ENCODE results near the gene PTPN3. TPM values are rescaled to one million over a fixed set of nuclear protein-coding genes. Genes with fewer than 3 reads are reported as not detected.

PTPN3 gene
- total and polyA plus RNA-seq, 2 experiments from 2014 or later, result 1.4 to 2.6 TPM

DNA sequence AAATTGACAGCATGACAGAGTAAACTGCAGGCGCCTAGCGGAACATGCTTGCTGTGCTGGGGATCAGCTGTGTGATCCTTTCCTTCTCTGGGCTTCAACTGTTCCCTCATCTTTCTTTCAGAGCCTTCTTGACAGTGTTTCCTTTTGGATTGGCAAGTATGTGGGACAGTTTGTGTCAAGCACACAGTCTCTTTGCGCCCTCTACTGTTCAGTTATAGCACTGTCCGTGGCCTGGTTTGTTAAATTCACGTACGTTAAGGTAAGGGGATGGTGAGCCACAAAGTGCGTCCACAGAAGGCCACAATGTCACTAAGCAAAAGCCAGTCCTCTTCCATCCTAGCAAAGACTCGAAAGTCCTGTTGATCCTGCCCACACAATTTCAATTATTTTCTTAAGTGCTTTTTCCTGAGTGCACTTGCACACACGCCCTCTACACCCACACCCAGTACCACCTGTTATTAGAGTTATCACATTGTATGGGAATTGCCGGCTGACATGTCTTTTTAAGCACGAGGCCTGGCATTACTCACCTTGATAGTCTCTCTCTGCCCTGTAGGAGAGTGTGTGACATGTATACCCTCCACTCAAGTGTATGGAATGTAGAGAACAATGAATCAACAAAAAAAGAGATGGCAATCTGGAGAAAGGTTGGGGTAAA is 22.5 kb upstream of the PTPN3 start:
- DNase-seq (ENCODE audit: low spot score), result peak; percentile 93
- TF ChIP-seq, protein P1, sequence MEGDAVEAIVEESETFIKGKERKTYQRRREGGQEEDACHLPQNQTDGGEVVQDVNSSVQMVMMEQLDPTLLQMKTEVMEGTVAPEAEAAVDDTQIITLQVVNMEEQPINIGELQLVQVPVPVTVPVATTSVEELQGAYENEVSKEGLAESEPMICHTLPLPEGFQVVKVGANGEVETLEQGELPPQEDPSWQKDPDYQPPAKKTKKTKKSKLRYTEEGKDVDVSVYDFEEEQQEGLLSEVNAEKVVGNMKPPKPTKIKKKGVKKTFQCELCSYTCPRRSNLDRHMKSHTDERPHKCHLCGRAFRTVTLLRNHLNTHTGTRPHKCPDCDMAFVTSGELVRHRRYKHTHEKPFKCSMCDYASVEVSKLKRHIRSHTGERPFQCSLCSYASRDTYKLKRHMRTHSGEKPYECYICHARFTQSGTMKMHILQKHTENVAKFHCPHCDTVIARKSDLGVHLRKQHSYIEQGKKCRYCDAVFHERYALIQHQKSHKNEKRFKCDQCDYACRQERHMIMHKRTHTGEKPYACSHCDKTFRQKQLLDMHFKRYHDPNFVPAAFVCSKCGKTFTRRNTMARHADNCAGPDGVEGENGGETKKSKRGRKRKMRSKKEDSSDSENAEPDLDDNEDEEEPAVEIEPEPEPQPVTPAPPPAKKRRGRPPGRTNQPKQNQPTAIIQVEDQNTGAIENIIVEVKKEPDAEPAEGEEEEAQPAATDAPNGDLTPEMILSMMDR (conservative IDR thresholded peaks at IDR 0.05; ENCODE audit: low read depth in 2 of 2), result peak; percentile 96 to 99
- TF ChIP-seq ZNF331 (CRISPR knock-in tag; IDR thresholded peaks at IDR 0.05; ENCODE audit: low read depth), result no peak
- Histone ChIP-seq H3F3A (replicated peaks; ENCODE audit: low read depth) (no peaks in the 10 kb centered on the region), H3K9me2 (ENCODE audit: insufficient read depth) (0 out of 2 replicates have a peak, but pooled peaks cover 3% of the 10 kb centered on the region), H3K4me1 (ENCODE audit: insufficient read depth) (no peaks in the 10 kb centered on the region), H4K20me1 (replicated peaks; ENCODE audit: insufficient read depth) (no peaks in the 10 kb centered on the region), H3K4me2 (no peak overlapping the region), H3K27me3 (ENCODE audit: insufficient read depth) (no peaks in the 10 kb centered on the region), H3K4me3 (no peak overlapping the region), H2AFZ (no peak overlapping the region), H3K79me2 (replicated peaks; ENCODE audit: insufficient read depth) (no peaks in the 10 kb centered on the region), H3K36me3 (ENCODE audit: insufficient read depth) (no peaks in the 10 kb centered on the region), H3K27ac (ENCODE audit: low read depth) (no peak overlapping the region)
- Mint-ChIP-seq H3K27ac (no peak overlapping the region), H3K4me3 (no peak overlapping the region), H3K4me1 (no peaks in the 10 kb centered on the region), H3K9me3 (no peaks in the 10 kb centered on the region), H3K27me3 (ENCODE audit: insufficient read depth, low read depth, poor library complexity) (no peaks in the 10 kb centered on the region), H3K36me3 (ENCODE audit: low read depth) (no peaks in the 10 kb centered on the region)
- peak; percentile 97 for ATAC-seq

GRCh38 chr9:109519366-109519765 is 21.3 kb upstream of the PTPN3 start:
- H3K36me3 Mint-ChIP-seq (ENCODE audit: low read depth), result no peaks in the 10 kb centered on the region
- Histone ChIP-seq H2AFZ (no peak overlapping the region), H4K20me1 (replicated peaks; ENCODE audit: insufficient read depth) (no peaks in the 10 kb centered on the region), H3K4me3 (no peak overlapping the region), H3F3A (replicated peaks; ENCODE audit: low read depth) (no peaks in the 10 kb centered on the region), H3K27ac (ENCODE audit: low read depth) (no peak overlapping the region), H3K4me2 (no peak overlapping the region), H3K27me3 (ENCODE audit: insufficient read depth) (no peaks in the 10 kb centered on the region), H3K4me1 (ENCODE audit: insufficient read depth) (no peaks in the 10 kb centered on the region), H3K9me2 (ENCODE audit: insufficient read depth) (0 out of 2 replicates have a peak, but pooled peaks cover 3% of the 10 kb centered on the region), H3K79me2 (replicated peaks; ENCODE audit: insufficient read depth) (no peaks in the 10 kb centered on the region), H3K36me3 (ENCODE audit: insufficient read depth) (no peaks in the 10 kb centered on the region)
- TF ChIP-seq NANOG (IDR thresholded peaks at IDR 0.05; ENCODE audit: borderline replicate concordance), result no peak
- H3K4me3 Mint-ChIP-seq, result no peak overlapping the region
- no peaks in the 10 kb centered on the region for H3K9me3 Mint-ChIP-seq
- DNase-seq (ENCODE audit: low spot score) (no peak), ATAC-seq (no peak)
- H3K27ac Mint-ChIP-seq, result no peak overlapping the region
- H3K27me3 Mint-ChIP-seq (ENCODE audit: insufficient read depth, low read depth, poor library complexity), result no peaks in the 10 kb centered on the region
- no peaks in the 10 kb centered on the region for H3K4me1 Mint-ChIP-seq

DNA sequence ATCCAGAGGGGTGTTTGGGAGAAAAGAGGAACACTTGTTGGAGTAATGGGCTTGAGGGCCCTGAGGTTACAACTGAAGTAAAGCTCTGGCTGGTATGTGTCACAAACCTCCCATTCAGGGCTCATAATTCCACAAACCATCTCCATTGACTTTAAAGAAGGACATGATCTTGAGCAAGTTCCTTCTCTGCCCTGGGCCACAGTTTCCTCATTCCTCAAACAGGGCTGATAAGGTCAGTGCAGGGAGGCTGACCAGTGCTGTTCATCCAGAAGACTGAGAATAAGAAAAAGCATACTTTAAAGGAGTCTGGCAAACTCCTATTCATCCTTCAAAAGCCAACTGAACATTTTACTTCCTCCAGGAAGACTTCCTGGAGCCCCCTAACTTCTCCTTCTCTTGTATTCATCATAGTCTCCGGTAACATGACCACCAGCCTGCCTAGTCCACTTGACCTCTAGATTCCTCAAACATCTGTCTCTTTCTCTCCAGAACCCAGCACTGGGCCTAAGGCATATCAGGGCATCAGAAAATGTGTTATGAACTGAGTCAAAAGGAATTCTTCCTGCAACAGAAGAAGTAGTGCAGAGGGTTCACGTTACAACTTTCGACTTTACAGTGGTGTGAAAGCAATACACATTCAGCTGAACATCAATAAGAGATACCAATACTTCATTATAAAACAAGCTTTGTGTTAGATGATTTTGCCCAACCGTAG is 20.7 kb upstream of the PTPN3 start:
- ATAC-seq, result no peak
- H3K4me2 ChIP-seq, result no peak overlapping the region
- H3K27me3 Mint-ChIP-seq (ENCODE audit: insufficient read depth, low read depth, poor library complexity), result no peaks in the 10 kb centered on the region
- TF ChIP-seq POLR2AphosphoS5 (IDR thresholded peaks at IDR 0.05; ENCODE audit: low read depth) (no peak), NANOG (IDR thresholded peaks at IDR 0.05; ENCODE audit: borderline replicate concordance) (no peak), CREB1 (CRISPR knock-in tag; IDR thresholded peaks at IDR 0.05; ENCODE audit: low read depth) (no peak), EZH2 (IDR thresholded peaks at IDR 0.05; ENCODE audit: low read depth, unreplicated experiment) (no peak), EZH2phosphoT487 (IDR thresholded peaks at IDR 0.05; ENCODE audit: unreplicated experiment) (no peak), JUNB (IDR thresholded peaks at IDR 0.05; ENCODE audit: unreplicated experiment) (no peak), ZNF114 (CRISPR knock-in tag; IDR thresholded peaks at IDR 0.05) (no peak)
- TF ChIP-seq, protein P1 (conservative IDR thresholded peaks at IDR 0.05; ENCODE audit: low read depth in 2 of 2), result no peak
- TF ChIP-seq, protein P2, sequence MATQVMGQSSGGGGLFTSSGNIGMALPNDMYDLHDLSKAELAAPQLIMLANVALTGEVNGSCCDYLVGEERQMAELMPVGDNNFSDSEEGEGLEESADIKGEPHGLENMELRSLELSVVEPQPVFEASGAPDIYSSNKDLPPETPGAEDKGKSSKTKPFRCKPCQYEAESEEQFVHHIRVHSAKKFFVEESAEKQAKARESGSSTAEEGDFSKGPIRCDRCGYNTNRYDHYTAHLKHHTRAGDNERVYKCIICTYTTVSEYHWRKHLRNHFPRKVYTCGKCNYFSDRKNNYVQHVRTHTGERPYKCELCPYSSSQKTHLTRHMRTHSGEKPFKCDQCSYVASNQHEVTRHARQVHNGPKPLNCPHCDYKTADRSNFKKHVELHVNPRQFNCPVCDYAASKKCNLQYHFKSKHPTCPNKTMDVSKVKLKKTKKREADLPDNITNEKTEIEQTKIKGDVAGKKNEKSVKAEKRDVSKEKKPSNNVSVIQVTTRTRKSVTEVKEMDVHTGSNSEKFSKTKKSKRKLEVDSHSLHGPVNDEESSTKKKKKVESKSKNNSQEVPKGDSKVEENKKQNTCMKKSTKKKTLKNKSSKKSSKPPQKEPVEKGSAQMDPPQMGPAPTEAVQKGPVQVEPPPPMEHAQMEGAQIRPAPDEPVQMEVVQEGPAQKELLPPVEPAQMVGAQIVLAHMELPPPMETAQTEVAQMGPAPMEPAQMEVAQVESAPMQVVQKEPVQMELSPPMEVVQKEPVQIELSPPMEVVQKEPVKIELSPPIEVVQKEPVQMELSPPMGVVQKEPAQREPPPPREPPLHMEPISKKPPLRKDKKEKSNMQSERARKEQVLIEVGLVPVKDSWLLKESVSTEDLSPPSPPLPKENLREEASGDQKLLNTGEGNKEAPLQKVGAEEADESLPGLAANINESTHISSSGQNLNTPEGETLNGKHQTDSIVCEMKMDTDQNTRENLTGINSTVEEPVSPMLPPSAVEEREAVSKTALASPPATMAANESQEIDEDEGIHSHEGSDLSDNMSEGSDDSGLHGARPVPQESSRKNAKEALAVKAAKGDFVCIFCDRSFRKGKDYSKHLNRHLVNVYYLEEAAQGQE (IDR thresholded peaks at IDR 0.05; ENCODE audit: unreplicated experiment), result no peak

More for the DNA sequence above, 20.7 kb upstream of the PTPN3 start:
- Histone ChIP-seq H3K9me2 (ENCODE audit: insufficient read depth) (0 out of 2 replicates have a peak, but pooled peaks cover 3% of the 10 kb centered on the region), H3K79me2 (replicated peaks; ENCODE audit: insufficient read depth) (no peaks in the 10 kb centered on the region), H3K36me3 (ENCODE audit: insufficient read depth) (no peaks in the 10 kb centered on the region), H3K27me3 (ENCODE audit: insufficient read depth) (no peaks in the 10 kb centered on the region), H2AFZ (no peak overlapping the region), H4K20me1 (replicated peaks; ENCODE audit: insufficient read depth) (no peaks in the 10 kb centered on the region), H3K4me1 (ENCODE audit: insufficient read depth) (no peaks in the 10 kb centered on the region), H3K27ac (ENCODE audit: low read depth) (no peak overlapping the region), H3F3A (replicated peaks; ENCODE audit: low read depth) (no peaks in the 10 kb centered on the region), H3K4me3 (no peak overlapping the region)
- Mint-ChIP-seq H3K27ac (no peak overlapping the region), H3K9me3 (no peaks in the 10 kb centered on the region), H3K4me1 (no peaks in the 10 kb centered on the region), H3K4me3 (no peak overlapping the region), H3K36me3 (ENCODE audit: low read depth) (no peaks in the 10 kb centered on the region)
- DNase-seq (ENCODE audit: low spot score), result no peak
